H7 (cell line): Measurements from ENCODE around the gene LRP10. TPM values are rescaled to one million over a fixed set of nuclear protein-coding genes. Genes with fewer than 3 reads are reported as not detected.
"Not testable (repeated sequence)": the region's sequence is repeated elsewhere in the genome, so short reads cannot be mapped to it uniquely, and the experiment has no call there.

ENCODE experiments used
- DNase-seq: peaks from one replicate; pipeline ENCODE4 v3.0.0; 2012
- H3K27me3 ChIP-seq: 2 replicates; pipeline ENCODE4 v1.6.0; 2011; ENCODE audit warnings: mild to moderate bottlenecking, low read length; ENCODE audit not compliant: control insufficient read depth, insufficient read depth
- H3K36me3 ChIP-seq: replicated peaks from 2 replicates; pipeline ENCODE4 v1.5.1; 2011; ENCODE audit warnings: low read length; ENCODE audit not compliant: control insufficient read depth, insufficient read depth
- H3K4me3 ChIP-seq: 2 replicates; pipeline ENCODE4 v1.5.1; 2011; ENCODE audit warnings: low read depth, mild to moderate bottlenecking, control low read depth, low read length, moderate library complexity; ENCODE audit not compliant: insufficient read depth
- total RNA-seq: library from RNA; depleted of rRNA; stranded (reverse); fragments of >200 nt; shearing (Covaris generic); gene quantifications from 2 replicates; pipeline ENCODE4 v1.2.3, GENCODE V29; 2014

LRP10 gene
- total RNA-seq, 1 experiment from 2014 or later, result 19.3 TPM

DNA sequence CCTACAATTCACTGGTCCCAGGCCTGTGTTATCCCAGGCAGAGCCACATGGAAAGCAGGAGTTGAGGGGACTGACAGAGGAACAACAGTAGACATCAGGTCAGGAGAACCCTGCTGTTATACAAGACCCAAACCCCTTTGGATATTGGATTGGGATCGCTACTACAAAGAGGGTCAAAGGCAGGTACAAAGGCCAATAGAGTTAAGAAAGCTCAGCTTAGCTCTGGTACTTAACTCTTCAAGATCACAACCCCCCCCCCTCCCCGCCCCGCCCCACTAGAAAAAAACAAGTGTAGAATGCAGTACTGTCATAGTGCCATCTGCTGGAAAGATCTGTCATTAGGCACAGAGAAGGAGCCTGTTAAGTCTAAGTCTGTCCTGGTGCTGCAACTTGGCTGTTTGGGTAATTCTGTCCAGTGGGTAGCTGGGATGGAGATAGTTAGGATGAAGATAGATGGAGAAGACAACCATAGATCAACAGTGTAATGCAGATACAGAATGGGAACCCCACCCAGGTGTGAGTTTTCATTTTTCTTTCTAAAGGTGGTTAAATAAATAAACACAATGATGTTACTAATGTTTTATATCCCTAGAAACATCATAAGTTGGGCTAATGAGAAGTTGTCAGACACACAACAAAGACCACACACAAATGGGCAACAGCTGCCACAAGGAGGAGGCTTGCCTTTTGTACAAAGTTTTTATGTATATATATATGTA lies 28.7 kb downstream of the LRP10 start:
- Histone ChIP-seq H3K27me3 (peaks cover 33% of the 10 kb centered on the region), H3K36me3 (peaks cover 26% of the 10 kb centered on the region), H3K4me3 (no peak overlapping the region)
- peak; percentile 83 for DNase-seq

DNA sequence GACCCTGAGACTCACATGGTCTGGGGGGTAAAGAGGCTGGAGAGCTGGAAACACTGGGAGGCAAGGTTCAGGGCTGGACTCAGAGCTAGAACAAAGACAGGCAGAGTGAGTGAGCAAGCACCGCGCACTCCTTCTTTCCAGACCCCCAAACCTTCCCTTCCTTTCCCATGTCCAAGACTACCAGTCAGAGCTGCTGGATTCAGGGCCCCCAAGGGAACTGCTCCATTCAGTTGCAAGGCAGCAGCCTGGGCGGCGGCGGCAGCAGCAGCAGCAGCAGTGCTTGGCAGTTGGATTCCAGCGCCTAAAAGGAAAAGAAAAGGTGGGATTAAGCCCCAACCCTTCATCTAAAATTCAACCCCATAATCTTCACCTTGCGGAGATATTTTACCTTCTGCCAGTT lies 30.3 kb downstream of the LRP10 start:
- no peak for DNase-seq
- H3K4me3 ChIP-seq, result no peak overlapping the region
- H3K36me3 ChIP-seq, result peaks cover 35% of the 10 kb centered on the region
- peaks cover 19% of the 10 kb centered on the region for H3K27me3 ChIP-seq

DNA sequence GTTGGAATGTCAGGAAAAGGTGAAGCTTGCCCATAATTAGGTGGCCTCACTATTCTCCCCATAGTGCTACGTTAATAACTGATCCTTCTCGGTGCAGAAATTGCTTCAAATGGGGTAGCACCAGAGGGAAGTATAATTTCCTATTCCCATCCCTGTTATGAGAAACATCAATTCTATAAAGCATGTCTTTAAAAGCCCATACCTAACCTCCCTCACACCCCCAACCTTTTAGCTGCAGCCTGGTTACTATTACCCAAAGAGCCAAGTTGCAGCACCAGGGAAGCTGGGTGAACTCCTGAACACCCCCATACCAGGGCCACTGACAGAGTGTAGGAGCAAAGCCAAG lies 32.2 kb downstream of the LRP10 start:
- DNase-seq, result no peak
- H3K36me3 ChIP-seq, result peaks cover 36% of the 10 kb centered on the region
- H3K4me3 ChIP-seq, result no peak overlapping the region
- peaks cover under 1% of the 10 kb centered on the region; the same call in 1 of the 2 replicates for H3K27me3 ChIP-seq

DNA sequence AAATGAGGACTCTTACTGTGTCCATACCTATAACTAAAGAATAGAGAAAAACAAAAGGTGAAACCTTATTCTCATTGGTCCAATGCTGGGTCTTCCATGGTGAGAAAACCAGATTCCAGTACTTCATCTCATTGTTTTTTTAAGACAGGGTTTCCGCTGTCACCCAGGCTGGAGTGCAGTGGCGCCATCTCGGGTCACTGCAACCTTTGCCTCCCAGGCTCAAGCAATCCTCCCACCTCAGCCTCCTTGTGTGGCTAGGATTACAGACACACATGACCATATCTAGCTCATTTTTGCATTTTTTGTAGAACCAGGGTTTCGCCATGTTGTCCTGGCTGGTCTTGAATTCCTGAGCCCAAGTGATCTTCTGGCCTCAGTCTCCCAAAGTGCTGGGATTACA lies 34.1 kb downstream of the LRP10 start:
- no peak overlapping the region for H3K4me3 ChIP-seq
- DNase-seq, result no peak

DNA sequence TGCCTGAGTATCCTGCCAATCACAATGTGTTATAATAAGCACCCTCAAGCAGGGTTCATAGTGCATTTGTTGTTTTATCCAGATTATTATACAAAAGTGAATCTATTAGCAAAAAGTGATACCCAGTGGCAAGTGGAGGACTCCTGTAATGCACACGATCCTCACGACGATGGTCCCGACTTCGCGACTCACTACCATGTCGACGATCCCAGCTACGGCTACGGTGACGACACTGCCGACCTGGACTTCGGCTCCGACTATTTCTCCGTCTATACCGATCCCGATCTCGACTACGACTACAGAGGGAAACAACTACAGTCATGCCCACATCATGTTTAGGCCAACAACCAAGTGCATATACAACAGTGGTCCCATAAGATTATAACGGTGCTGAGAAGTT lies 34.5 kb downstream of the LRP10 start:
- no peaks in the 10 kb centered on the region for H3K27me3 ChIP-seq
- no peak for DNase-seq
- H3K36me3 ChIP-seq, result peaks cover 36% of the 10 kb centered on the region
- H3K4me3 ChIP-seq, result no peak overlapping the region

More for the DNA sequence above, 34.1 kb downstream of the LRP10 start:
- H3K36me3 ChIP-seq, result peaks cover 40% of the 10 kb centered on the region
- no peaks in the 10 kb centered on the region for H3K27me3 ChIP-seq

DNA sequence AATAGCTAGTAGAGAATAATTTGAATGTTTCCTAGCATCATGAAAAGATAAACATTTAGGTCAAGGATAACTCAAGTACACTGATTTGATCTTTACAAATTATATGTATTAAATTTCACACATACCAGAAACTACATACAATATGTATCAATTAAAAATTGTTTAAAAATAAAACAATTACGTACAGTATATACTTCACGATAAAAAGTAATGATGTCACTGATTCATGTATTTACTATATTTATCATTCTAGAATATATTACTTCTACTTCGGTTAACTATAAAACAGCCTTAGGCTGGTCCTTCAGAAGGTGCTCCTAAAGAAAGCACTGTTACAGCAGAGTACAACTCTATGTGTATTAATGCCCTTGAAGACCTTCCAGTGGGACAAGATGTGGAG lies 35.9 kb downstream of the LRP10 start:
- H3K27me3 ChIP-seq, result no peaks in the 10 kb centered on the region
- peaks cover 30% of the 10 kb centered on the region for H3K36me3 ChIP-seq
- no peak overlapping the region for H3K4me3 ChIP-seq
- DNase-seq, result no peak

DNA sequence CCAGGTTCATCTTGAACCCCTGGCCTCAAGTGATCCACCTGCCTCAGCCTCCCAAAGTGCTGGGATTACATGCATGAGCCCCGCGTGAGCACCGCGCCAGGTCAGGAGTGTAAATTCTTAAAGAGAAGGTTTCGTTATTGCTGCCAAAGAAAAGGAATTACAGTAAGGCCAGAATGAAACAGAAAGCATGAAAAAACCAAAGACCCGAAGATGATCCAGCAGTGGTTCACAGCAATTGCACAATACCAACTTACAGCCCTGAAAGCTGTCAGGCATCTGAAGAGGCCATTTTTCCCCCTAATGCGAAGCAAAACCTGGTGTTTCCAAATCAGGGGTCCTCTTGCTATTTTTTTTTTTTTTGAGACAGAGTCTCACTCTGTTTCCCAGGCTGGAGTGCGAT lies 37.1 kb downstream of the LRP10 start:
- Histone ChIP-seq H3K27me3 (no peaks in the 10 kb centered on the region), H3K4me3 (no peak overlapping the region), H3K36me3 (peaks cover 24% of the 10 kb centered on the region)
- no peak for DNase-seq

DNA sequence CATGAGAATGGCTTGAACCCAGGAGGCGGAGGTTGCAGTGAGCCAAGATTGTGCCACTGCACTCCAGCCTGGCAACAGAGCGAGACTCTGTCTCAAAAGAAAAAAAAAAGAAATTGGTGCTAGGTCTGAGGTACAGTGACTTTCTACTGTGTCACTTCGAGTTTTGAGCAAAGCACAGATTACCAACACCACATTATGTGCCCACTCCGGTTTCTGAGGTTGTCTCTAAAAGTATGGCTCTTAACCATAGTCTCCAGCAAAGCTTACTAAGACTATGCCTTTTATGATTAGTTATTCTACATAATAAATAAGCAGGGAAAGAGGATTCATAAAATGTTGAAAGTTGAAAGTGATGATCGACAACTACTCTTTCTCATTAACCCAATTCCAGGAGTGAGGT lies 39.4 kb downstream of the LRP10 start:
- H3K27me3 ChIP-seq, result no peaks in the 10 kb centered on the region
- peaks cover 9% of the 10 kb centered on the region for H3K36me3 ChIP-seq
- no peak for DNase-seq
- no peak overlapping the region for H3K4me3 ChIP-seq

DNA sequence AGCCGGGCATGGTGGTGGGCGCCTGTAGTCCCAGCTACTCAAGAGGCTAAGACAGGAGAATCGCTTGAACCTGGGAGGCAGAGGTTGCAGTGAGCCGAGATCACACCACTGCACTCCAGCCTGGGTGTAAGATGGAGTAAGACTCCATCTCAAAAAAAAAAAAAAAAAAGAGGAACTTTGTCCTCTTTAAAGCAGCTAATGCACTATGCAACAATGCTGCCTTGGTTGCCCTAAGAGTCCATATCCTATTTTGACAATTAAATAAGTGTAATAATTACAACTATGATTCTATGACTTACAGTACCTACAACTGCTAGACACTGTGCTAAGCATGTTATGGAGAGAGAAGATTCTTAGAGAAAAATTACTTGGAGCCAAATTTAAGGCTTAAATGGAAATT lies 43.3 kb downstream of the LRP10 start:
- H3K27me3 ChIP-seq, DNase-seq, H3K36me3 ChIP-seq, H3K4me3 ChIP-seq: not testable (repeated sequence)

DNA sequence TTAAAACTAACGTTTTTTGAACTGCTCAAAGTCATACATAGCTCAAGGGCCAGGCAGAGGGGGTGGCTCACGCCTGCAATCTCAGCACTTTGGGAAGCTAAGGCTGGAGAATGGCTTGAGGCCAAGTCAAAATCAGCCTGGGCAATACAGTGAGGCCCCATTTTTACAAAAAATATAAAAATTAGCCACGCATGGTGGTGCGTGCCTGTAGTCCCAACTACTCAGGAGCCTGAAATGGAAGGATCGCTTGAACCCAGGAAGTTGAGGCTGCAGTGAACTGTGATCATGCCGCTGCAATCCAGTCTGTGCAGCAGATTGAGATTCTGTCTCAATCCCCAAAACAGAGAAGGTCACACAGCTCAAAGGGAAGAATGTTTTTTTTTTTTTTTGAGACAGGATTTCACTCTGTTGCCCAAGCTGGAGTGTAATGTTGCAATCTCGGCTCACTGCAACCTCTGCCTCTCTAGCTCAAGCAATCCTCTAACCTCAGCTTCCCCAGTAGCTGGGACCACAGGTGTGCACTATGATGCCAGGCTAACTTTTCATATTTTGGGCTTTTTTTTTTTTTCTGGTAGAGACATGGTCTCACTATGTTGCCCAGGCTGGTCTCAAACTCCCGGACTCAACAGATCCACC lies 44.5 kb downstream of the LRP10 start:
- Histone ChIP-seq H3K27me3 (no peaks in the 10 kb centered on the region), H3K4me3 (no peak overlapping the region)
- DNase-seq, result no peak

DNA sequence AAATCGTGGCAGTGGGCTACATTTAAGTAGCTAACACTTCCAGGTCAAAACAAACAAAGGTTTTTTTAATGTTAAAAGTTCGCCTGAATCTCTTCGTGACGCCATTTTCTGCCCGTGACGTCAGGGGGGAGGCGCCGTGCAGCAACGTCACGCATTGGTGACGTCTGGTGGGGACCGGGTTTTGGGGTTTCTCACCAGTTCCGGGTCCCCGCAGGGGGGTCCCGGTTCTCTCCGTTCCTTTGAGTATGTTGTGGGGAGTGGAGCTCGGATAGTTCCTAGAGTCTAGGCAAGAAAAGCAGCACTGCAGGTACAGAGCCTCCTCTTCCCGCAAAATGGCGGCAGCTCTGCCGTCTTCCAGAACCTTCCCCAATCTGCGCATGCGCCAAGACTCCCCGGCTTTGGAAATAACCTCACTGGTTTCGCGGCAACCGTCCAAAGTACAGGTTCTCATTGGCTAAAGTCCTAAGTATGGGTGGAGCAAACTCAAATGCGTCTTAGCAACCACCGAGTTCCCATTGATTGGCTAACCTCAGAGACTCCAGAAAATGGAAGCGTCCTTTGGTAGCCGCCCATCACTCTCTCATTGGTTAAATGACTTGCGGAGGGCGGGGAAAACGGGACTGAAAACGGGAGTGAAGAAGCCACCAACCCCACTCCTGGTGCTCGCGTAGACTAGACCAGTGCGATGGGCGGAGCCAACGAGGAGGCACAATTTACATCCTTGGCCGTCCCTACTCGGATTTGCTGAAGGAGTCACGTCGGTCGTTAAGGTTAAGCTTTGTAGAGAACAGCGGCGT lies 47.5 kb downstream of the LRP10 start, which contains the start of gene RBM23:
RBM23 (minus strand) TSS at position 346 of the 797 bp plus-strand sequence.
- Histone ChIP-seq H3K27me3 (no peaks in the 10 kb centered on the region), H3K4me3 (peak within 1 kb of the TSS; percentile 73), H3K36me3 (peaks cover 26% of the 10 kb centered on the region)
- peak; percentile 94 for DNase-seq

More for the DNA sequence above, 44.5 kb downstream of the LRP10 start:
- H3K36me3 ChIP-seq, result peaks cover 3% of the 10 kb centered on the region

DNA sequence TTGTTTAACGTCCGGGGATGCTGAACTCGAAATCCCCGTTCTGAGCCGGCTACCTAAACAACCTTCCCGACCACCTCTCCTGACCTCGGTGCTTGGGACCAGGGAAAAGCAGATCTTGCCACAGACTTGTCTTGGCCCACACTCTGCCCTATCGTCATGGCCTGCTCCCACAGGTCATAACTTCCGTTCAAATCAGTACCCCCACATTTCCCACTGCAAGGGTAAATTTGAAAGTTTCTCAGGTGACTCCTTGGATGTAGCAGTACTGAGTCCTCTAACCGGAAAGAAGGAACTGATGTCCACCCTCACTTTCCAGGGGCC lies 48.0 kb downstream of the LRP10 start:
- Histone ChIP-seq H3K4me3 (peak overlapping the region; percentile 27), H3K36me3 (peaks cover 31% of the 10 kb centered on the region), H3K27me3 (no peaks in the 10 kb centered on the region)
- no peak for DNase-seq

DNA sequence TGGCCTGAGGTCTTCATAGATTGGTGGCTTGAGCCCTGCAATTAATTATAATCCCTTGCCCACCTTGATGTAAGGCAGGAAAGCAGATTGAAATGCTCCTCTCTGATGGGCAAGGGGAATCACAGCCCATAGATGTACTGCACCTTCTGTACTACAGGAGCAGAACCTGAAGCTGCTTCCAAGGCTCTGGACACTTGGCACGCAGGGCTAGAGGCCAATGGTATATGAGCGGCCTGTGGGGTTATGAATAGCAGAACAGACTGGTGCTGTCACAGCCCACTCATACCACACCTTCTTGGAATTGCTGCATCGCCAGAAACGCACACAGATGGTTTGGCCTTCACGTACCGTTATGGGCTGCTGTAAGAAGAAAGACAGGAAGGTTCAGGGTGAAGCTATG lies 49.2 kb downstream of the LRP10 start:
- no peak overlapping the region for H3K4me3 ChIP-seq
- no peaks in the 10 kb centered on the region for H3K27me3 ChIP-seq
- no peak for DNase-seq
- peaks cover 37% of the 10 kb centered on the region for H3K36me3 ChIP-seq

DNA sequence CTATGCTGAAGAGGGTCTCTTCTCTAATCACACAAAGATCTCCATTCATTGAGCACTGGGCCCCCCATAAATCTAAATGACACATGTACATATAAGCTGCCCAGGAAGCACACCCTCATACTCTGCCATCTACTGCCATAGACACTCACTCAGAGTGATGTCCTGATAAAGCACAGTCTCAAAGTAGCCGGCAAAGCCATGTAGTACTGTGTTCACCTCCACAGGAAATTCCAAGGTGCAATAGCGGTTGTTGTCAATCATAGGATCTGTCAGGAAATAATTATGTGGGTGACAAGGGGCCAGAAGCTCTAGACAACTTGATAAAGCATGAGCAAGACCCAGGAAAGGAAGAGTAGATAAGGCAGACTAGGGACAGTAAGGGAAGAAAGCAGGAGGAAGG lies 50.8 kb downstream of the LRP10 start:
- Histone ChIP-seq H3K36me3 (peaks cover 48% of the 10 kb centered on the region), H3K4me3 (no peak overlapping the region)
- DNase-seq, result no peak

DNA sequence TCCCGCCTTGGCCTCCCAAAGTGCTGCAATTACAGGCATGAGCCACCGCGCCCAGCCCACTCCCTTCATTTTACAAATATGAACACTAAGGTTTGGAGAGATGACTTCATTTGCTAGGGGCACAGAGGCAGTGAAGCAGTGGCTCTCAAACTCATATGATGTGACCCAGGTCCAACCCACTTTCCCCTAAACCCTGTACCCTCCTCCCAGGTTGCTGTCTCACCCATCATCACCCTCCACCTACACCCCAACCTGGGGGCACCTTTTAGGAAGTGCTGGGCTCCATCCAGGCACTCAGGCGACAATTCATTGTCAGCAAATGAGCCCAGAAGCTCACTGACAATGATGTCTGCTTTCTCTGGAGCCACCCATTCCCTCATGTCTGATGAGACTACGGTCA lies 52.2 kb downstream of the LRP10 start:
- Histone ChIP-seq H3K36me3 (peaks cover 51% of the 10 kb centered on the region), H3K27me3 (no peaks in the 10 kb centered on the region)
- no peak for DNase-seq

More for the DNA sequence above, 50.8 kb downstream of the LRP10 start:
- H3K27me3 ChIP-seq, result no peaks in the 10 kb centered on the region

More for the DNA sequence above, 52.2 kb downstream of the LRP10 start:
- H3K4me3 ChIP-seq, result no peak overlapping the region
